ENCODE results near the gene IGSF21.

The IGSF21 gene

DNA sequence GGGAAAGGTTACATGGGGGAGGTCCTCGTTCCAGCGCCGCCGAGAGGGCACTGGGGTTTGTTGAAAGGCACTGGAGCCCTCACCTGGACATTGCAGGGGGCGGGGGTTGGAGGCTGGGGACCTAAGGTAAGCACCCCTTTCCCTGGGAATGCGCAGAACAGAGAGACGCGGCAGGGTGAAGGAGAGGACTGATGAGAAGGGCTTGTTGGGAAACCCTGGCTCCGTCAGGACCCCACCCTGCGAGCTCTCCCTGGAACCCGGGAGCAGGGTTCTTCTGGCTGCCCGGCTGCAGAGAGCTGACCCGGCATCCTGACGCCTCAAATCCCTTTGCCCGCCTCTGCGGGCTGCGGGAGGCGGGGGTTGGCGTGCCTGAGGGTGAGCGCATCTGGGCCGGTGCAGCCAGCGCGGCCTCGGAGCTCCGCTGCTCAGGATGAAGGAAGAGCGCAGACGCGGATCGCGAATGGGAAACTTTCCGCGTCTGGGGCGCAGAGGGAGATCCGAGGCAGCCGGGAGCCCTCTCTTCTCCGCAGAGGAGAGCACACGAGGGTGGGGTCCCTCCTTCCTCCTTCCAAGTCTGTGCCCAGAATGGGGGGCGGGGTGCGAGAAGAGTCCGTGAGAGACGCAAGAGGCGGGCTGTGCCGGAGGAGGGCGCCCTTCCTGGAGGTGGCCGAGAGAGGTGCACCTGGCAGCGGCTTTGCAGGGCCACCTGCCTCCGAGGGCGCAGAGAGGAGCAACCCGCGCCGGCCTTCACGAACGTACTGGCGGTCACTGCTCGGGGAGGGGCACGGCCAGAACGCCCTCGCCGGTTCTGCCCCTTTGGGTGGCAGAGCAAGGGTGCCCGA, 2.4 kb downstream of the IGSF21 start:
- TF ChIP-seq, protein P1, sequence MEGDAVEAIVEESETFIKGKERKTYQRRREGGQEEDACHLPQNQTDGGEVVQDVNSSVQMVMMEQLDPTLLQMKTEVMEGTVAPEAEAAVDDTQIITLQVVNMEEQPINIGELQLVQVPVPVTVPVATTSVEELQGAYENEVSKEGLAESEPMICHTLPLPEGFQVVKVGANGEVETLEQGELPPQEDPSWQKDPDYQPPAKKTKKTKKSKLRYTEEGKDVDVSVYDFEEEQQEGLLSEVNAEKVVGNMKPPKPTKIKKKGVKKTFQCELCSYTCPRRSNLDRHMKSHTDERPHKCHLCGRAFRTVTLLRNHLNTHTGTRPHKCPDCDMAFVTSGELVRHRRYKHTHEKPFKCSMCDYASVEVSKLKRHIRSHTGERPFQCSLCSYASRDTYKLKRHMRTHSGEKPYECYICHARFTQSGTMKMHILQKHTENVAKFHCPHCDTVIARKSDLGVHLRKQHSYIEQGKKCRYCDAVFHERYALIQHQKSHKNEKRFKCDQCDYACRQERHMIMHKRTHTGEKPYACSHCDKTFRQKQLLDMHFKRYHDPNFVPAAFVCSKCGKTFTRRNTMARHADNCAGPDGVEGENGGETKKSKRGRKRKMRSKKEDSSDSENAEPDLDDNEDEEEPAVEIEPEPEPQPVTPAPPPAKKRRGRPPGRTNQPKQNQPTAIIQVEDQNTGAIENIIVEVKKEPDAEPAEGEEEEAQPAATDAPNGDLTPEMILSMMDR (IDR thresholded peaks at IDR 0.05; ENCODE audit: insufficient read depth, low read depth, low read length, missing control alignments), result no peak
- H3K4me3 ChIP-seq (ENCODE audit: low read depth, low read length), result no peak overlapping the region
- no peak for DNase-seq (ENCODE audit: low read depth)

DNA sequence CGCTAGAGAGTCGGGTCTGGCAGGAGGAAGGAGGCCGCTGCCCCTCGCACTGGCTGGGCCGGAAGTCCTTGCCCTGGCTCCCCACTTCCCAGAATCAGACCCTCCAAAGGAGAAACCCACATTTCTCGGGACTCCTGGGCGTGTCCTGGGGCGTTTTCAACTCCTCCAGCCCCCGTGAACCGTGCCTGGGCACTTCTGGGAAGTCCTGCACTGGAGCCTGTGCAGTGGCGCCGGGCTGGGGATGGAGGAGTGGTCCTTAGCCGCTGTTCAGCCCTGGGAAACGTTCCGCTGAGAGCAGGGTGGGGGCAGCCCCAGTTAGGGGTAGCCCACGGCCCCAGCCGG, 3.0 kb downstream of the IGSF21 start:
- H3K4me3 ChIP-seq (ENCODE audit: low read depth, low read length), result no peak overlapping the region
- no peak for DNase-seq (ENCODE audit: low read depth)
- TF ChIP-seq, protein P1 (IDR thresholded peaks at IDR 0.05; ENCODE audit: insufficient read depth, low read depth, low read length, missing control alignments), result no peak

DNA sequence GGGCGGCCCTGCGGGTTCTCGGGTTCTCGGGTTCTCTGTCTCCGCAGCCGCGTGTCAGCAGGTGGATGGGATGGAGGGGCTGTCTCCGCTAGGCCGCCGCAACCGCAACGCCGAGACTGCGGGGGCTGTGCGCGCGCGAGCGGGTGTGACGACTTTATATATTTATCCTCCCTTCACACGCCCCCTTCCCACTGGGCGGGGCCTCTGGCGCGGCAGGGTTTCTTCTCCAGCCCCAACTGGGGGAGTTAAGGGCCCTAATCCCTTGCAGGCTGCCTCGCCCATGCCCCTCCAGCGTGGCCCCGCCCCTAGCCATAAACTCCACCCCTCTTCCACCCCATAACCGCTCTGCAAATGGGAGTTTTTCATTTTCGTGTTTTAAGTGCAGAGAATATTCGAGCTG, 3.4 kb downstream of the IGSF21 start:
- no peak for DNase-seq (ENCODE audit: low read depth)
- TF ChIP-seq, protein P1 (IDR thresholded peaks at IDR 0.05; ENCODE audit: insufficient read depth, low read depth, low read length, missing control alignments), result no peak
- H3K4me3 ChIP-seq (ENCODE audit: low read depth, low read length), result no peak overlapping the region

DNA sequence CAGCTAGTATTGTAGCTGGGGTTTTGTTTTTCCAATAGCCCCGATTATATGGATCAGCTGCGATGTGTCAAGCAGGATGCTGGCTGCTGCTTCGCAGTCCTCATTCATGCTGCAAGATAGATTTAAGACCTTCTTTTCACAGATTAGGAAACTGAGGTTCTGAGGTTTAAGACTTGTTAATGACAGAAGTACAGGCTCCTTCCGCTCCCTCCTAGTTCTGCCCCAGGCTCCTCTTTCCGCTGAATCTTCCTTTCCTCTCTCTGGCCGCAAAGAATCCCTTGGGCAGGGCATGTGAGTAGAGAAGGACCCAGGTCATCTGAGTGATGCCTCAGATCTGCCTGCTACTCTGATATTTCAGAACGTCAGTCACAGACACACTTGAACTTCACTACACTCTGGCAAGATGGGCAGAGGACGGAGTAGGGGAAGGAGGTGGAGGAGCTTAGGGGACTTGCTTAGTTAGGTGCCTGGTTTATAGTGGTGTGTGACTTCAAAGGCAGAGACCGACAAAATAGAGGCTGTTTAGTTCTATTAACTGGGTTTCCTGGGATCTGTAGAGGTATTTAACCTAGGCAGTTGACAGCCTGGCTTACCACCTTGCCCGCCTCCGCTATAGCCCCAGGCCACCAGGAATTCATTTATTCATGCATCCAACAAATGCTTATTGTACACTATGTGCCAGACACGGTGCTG, 4.2 kb downstream of the IGSF21 start:
- DNase-seq (ENCODE audit: low read depth), result no peak
- TF ChIP-seq, protein P1 (IDR thresholded peaks at IDR 0.05; ENCODE audit: insufficient read depth, low read depth, low read length, missing control alignments), result no peak
- H3K4me3 ChIP-seq (ENCODE audit: low read depth, low read length), result no peak overlapping the region

DNA sequence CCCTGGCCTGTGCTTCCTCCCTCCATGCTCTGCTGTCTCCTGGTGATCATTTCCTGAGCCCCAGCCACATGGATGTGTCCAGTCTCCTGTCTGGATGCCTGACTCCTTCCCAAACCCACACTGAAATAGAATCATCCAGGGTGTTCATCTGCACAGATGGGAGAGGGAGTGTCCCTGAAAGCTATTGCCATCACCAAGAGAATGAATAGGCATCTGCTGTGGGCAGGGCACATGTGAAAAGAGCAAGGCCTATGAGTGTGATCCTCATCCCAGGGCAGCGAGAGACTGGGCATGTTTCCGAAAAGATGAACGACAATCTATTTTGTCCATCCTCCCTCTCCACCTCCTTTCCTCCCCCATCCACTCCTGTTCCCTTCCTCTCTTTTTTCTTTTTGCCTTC, 5.0 kb downstream of the IGSF21 start:
- H3K4me3 ChIP-seq (ENCODE audit: low read depth, low read length), result no peak overlapping the region
- TF ChIP-seq, protein P1 (IDR thresholded peaks at IDR 0.05; ENCODE audit: insufficient read depth, low read depth, low read length, missing control alignments), result no peak
- no peak for DNase-seq (ENCODE audit: low read depth)

DNA sequence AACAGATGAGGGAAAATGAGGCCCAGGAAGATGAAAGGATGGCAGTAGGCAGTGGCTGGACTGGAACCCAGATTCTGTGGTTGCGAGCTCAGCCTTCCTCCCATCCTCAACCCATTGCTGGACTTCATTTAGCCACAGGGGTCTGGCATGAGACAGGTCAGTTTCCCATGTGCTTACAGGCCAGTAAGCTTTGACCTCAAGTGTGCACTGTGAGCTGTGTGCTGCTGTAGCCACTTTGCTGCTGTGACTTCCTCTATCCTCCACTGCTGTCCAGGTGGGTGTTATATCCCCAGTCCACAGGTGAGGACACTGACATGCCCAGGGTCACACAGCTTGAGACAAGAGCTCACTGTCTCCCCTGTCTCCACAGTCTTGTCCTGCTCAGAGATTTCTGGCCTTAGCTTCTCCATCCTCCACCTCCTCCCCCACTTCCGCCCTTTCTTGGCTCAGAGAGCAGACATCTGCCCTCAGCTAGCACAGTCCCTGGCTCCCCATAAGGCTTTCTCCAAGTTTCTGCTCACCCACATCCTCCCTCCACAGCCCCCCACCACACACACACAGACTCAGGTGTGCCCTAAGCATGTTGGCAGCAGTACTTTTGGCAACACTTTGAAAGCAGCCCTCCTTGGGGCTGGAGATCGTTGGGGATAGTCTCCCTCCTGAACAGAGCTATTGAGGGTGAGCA, 7.3 kb downstream of the IGSF21 start:
- H3K4me3 ChIP-seq (ENCODE audit: low read depth, low read length), result no peak overlapping the region
- TF ChIP-seq, protein P1 (IDR thresholded peaks at IDR 0.05; ENCODE audit: insufficient read depth, low read depth, low read length, missing control alignments), result no peak
- no peak for DNase-seq (ENCODE audit: low read depth)

All from GM12865 (cell line).